Middle frontal gyrus (tissue), 1 donor: Measurements from ENCODE around the gene KREMEN2.

ENCODE experiments used
- DNase-seq: peaks from one replicate; pipeline ENCODE4 v3.0.0-alpha.2; 2015; ENCODE audit warnings: low spot score; ENCODE audit errors: extremely low spot score

The KREMEN2 gene

GRCh38 chr16:2963074-2963722 is 877 bp upstream of the KREMEN2 start:
- DNase-seq = no peak

DNA sequence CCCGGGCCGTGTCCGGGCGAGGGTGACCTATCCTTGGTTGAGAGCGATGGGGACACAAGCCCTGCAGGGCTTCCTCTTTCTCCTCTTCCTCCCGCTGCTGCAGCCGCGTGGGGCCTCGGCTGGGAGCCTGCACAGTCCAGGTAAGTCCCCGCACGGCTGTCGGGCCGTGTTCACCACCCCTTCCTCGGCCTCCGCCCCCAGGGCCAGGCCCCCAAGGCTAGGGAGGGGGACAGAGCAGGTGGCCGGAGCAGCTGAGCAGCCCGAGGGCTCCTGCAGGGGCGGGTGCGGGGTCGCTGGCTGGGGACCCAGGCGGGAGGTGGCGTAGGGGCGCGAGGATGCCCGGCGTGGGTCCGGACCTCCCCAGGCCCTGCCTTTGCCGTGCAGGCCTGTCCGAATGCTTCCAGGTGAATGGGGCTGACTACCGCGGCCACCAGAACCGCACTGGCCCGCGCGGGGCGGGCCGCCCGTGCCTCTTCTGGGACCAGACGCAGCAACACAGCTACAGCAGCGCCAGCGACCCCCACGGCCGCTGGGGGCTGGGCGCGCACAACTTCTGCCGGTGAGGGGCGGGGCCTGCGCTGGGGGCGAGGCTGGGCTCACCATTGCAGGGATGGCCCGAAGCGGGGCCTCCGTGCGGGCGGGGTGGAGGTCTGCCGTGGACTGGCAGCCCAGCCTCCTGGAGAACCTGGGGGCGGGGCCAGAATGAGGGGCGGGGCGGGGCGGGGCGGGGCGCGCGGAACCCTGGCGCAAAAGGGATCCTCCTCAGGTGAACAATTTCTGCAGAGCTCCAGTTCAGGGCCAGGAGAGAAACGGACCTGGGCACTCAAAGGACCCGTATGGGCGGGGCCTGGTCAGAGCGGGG is 631 bp downstream of the KREMEN2 start:
- DNase-seq = no peak

GRCh38 chr16:2966043-2966807 is 2.1 kb downstream of the KREMEN2 start:
- DNase-seq = no peak

DNA sequence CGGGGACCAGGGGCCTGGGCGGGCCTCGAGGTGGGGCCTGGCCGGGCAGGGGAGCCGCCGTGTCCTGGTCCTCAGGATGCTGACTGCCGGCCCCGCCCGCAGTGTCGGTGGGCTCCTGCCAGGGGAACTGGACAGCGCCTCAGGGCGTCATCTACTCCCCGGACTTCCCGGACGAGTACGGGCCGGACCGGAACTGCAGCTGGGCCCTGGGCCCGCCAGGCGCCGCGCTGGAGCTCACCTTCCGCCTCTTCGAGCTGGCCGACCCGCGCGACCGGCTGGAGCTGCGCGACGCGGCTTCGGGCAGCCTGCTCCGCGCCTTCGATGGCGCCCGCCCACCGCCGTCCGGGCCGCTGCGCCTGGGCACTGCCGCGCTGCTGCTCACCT is 2.7 kb downstream of the KREMEN2 start:
- no peak for DNase-seq

DNA sequence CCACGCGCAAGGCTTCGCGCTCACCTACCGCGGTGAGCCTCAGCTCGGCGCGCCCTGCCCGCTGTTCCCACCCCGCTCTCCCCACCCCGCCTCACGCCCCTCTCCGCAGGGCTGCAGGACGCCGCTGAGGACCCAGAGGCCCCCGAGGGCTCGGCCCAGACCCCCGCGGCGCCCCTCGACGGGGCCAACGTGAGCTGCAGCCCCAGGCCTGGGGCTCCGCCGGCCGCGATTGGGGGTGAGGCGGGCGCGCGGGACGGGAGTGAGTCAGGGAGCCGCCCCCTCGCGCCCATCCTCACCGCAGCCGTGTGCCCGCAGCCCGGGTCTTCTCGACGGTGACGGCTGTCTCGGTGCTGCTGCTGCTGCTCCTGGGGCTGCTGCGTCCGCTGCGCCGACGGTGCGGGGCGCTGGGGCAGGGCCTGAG is 3.1 kb downstream of the KREMEN2 start:
- no peak for DNase-seq

GRCh38 chr16:2967721-2968161 is 3.7 kb downstream of the KREMEN2 start:
- DNase-seq = no peak

GRCh38 chr16:2968368-2968737 is 4.3 kb downstream of the KREMEN2 start:
- DNase-seq = no peak

DNA sequence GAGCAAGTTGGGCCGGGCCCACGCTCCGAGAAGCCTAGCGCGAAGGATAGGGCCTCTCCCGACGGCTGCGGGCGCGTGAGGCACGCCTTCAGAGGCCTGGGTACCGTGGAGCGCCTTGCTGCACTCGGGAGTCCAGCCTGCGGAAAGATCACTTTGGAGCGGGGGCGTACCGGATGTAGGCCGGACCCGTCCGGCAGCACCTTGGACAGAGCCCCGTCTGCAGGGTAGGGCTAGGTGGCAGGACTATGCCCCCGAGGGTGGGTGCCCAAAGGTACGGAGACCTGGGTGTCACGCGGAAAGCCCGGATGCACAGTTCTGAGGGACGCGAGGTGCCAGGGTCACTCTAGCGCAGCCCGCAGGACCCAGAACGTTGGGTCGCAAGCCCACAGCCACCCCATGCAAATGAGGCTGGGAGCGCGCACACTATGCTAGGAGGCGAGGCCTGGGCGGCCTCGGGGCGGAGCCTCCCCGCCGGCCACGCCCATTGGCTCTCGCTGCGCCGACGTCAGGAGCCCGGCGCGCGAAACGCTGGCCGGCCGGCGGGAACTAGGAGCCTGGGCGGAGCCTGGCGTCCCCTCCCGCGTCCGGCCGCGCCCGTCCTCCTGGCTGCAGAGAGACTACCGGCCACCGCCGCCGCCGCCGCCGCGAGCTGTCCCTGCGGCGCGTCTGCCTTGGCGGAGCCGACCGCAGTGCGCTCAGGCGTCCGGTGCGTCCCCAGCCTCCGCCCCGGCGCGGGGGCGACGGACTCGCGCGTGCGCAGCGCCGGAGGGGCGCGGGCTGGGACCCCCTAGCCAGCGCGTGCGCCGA is 4.9 kb downstream of the KREMEN2 start, which contains the start of gene PAQR4:
Gene PAQR4 (plus strand): TSS at position 611 of the 807 bp plus-strand sequence. CDS start 327 bp downstream, outside the sequence.
- peak; percentile 92 for DNase-seq

DNA sequence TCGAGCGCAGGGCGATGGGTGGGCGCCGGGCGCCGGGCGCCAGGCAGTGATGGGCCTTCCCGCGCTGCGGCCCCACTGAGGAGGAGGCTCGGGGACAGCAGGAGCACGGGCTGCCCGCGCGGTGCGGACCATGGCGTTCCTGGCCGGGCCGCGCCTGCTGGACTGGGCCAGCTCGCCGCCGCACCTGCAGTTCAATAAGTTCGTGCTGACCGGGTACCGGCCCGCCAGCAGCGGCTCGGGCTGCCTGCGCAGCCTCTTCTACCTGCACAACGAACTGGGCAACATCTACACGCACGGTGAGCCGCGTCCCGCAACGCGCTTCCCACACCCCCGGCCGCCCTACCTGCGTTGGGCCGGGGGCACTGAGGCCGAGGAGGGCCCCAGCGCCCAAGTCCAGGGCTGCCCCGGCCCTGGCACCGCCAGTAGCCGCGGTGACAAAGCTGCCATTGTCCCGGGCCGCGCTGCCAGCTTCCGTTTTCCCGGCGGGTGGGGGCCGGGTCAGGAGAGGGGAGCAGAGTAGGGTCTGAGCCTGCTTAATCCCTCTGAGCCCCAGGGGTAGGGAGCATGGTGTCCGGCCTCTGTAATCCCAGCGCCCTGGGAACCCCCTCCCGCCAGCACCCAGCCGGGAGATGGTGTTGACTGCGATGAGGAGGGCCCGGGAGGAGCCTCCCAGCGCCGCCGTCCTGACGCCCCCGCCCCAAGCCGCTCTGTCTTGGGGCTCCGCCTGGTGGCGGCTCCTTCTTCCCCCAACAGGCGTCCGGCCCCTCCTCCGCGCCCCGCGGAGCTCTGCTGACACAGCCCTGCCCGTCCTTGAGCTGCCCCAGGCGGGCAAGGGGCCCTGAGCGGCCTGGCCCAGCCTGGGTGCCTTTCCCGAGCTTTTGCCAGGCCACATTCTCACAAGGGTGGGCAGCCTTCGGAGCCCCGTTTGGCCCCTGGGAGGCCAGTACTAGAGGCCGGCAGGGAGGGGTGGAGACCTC is 5.8 kb downstream of the KREMEN2 start:
- peak; percentile 45 for DNase-seq

DNA sequence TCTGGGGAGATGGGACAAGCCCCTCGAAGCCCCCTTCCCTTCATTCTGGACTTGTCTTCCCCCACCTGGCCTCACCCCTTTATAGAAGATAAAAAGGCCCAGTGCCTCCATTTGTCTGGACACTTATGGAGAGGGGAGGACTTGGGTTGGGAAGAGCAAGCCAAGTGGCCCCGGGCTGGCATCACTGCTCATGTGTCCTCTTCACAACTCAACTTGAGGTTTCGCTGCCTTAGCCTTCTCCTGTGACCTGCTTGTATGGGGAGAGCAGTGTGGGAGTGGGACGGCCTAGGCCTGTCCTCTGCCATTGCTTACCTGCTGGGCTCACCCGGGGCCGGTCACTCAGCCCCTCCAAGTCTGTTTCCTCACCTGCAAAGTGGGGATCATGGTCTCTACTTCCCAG is 6.5 kb downstream of the KREMEN2 start:
- DNase-seq = no peak

- DNase-seq = no peak
These were observed 7.3 kb downstream of the KREMEN2 start for GRCh38 chr16:2971134-2971984.

DNA sequence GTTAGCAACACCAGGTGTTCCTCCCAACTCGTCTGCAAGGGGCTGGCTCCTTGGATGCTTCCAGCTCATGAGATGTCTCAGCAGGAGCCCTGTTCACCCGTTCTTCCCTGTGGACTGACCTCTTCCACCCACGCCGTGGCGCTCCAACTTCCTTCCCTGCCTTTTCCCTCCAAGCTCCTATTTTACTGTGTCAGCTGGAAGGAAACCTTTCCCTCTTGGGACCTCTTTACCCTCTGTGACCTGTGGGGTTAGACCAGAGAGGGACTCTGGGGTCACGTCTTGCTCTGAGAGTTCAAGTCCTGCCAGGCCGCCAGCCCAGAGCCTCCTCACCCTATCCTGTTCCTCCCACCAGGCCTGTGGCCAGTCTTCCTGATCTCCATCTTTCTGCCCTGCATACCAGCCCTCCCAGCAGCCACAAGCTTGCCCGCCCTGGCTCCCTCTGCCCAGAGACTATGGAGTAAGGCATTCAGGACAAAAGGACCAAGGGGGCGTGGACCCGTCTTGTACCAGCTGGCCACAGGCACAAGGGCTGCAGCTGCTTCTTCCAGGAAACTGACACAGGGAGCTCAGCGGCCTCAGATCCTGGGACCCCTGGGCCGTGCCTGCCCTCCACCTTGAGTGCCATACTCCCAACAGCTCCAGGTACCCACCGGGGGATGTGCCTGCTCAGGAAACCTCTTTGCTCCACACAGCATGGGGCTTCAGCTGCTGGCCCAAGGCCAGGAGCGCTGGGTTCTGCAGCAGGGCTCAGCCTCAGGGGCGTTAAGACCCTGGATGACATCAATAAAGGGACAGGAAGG is 8.1 kb downstream of the KREMEN2 start:
- DNase-seq = no peak

DNA sequence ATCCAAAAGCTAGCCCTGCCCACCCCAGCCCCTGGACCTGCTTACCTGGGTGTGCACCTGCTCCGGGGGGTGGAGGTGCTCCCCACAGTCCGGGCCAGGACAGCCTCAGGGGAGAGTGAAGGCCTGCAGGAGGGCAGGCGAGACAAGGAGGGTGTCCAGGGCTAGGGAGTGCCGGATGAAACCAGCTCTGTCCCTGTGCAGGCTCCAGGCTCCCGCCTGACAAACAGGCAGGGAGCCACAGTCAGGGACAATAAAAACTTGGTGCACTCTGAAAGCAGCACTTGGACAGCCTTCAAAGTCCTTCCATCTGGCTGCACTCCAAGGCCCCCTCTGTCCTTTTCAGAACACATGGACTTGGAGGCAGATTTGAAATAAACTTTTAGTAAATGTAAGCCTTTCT is 9.0 kb downstream of the KREMEN2 start:
- no peak for DNase-seq

- DNase-seq = no peak
These were observed 9.7 kb downstream of the KREMEN2 start for GRCh38 chr16:2973605-2974318.

DNA sequence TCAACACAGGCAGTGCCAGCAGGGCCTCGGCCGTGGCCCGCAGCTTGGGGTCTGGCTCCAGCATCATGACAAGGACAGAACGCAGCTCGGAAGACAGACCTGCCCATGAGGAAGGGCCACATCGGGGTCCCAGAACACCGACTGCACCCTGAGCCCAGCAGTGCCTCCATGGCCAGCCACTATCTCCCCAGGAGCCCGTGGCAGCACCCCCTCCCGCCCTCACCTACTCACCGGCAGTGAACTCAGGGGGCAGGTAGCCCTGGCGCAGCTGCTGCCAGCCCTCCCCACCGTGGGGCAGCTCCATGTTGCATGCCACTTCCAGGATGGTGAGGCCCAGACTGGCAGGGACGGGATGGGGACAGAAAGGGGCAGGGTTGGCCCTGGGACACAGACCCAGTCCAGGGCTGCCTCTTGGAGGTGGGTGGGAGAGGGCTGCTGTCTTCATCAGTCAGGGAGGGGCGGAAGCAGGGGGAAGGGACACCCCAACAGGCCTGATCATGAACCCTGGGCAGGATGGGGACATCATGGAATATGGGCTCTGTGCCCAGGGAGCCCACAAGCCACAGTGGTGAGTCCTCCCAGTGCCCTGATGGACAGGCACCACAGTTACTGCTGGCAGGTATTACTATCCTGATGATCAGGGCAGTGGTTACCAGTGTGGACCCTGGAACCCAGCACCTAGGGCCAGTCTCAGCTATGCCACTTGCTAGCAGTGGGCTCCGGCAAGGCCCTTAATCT is 10.4 kb downstream of the KREMEN2 start:
- no peak for DNase-seq

DNA sequence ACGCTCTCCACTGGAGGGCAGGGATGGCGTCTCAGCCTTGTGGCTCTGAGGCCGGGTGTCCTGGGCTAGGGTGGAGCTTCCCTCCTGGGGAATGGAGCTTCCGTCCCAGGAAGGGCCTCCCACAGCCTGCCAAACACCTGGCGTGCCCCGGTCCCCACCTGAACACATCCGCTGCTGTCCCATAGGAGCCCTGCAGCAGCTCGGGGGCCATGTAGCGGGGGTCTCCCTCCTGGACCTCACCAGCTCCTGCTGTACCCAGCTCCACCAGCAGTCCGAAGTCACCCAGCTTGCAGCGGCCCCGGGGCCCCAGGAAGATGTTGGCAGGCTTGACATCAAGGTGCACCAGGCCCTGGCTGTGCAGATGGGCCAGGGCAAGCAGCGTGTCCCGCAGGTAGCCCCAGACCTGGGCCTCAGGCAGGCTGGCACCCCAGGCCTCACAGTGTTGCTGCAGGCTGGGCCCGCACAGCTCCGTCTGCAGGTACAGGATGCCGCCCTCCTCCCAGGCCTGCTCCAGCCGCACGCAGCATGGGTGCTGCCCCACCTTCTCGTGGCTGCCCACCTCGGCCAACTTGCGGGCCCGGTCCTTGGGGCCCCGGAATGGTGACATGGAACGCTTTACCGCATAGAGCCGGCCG is 11.2 kb downstream of the KREMEN2 start:
- DNase-seq = no peak
